GM23338 (cell line): ENCODE results near the gene AFF1. TPM values are rescaled to one million over a fixed set of nuclear protein-coding genes. Genes with fewer than 3 reads are reported as not detected.

ENCODE experiments used
- ATAC-seq: fragments of 200-7000 bp; cut with Tn5 transposase; 3 replicates; pipeline ENCODE4 v1.9.1; 2020
- DNase-seq: peaks from one replicate; pipeline ENCODE4 v3.0.0-alpha.2; 2015; ENCODE audit warnings: low spot score
- H2AFZ ChIP-seq: fragments of 200-600 bp; sonication (generic); 2 replicates; pipeline ENCODE4 v1.8.0; 2016; ENCODE audit warnings: antibody characterized with exemption, mild to moderate bottlenecking, moderate library complexity
- H3F3A ChIP-seq: fragments of 200-600 bp; sonication (generic); replicated peaks from 2 replicates; pipeline ENCODE4 v1.8.0; 2017; ENCODE audit warnings: antibody characterized with exemption, mixed run types, low read depth
- H3K27ac ChIP-seq: fragments of 200-600 bp; sonication (generic); 2 replicates; pipeline ENCODE4 v1.6.1; 2016; ENCODE audit warnings: low read depth
- H3K27me3 ChIP-seq: fragments of 200-600 bp; sonication (generic); 2 replicates; pipeline ENCODE4 v1.8.0; 2016; ENCODE audit warnings: mild to moderate bottlenecking, mixed run types, moderate library complexity; ENCODE audit not compliant: insufficient read depth
- H3K36me3 ChIP-seq: fragments of 200-600 bp; sonication (generic); 2 replicates; pipeline ENCODE4 v1.8.0; 2016; ENCODE audit warnings: mild to moderate bottlenecking; ENCODE audit not compliant: insufficient read depth
- H3K4me1 ChIP-seq: fragments of 200-600 bp; sonication (generic); 2 replicates; pipeline ENCODE4 v1.8.0; 2016; ENCODE audit warnings: mild to moderate bottlenecking, moderate library complexity; ENCODE audit not compliant: insufficient read depth
- H3K4me2 ChIP-seq: fragments of 200-600 bp; sonication (generic); 2 replicates; pipeline ENCODE4 v1.7.1; 2017; ENCODE audit warnings: mixed run types
- H3K4me3 ChIP-seq: fragments of 200-600 bp; sonication (generic); 2 replicates; pipeline ENCODE4 v1.6.1; 2016; ENCODE audit warnings: mixed run types
- H3K79me2 ChIP-seq: fragments of 200-600 bp; sonication (generic); replicated peaks from 2 replicates; pipeline ENCODE4 v1.8.0; 2017; ENCODE audit warnings: mild to moderate bottlenecking; ENCODE audit not compliant: insufficient read depth
- H3K9me2 ChIP-seq: fragments of 200-600 bp; sonication (generic); 2 replicates; pipeline ENCODE4 v1.8.0; 2017; ENCODE audit not compliant: insufficient read depth
- H4K20me1 ChIP-seq: fragments of 200-600 bp; sonication (generic); replicated peaks from 2 replicates; pipeline ENCODE4 v1.8.0; 2017; ENCODE audit warnings: mild to moderate bottlenecking; ENCODE audit not compliant: insufficient read depth
- H3K27ac Mint-ChIP-seq: 2 replicates; pipeline ENCODE4 v1.8.0; 2020; ENCODE audit warnings: inconsistent platforms, mild to moderate bottlenecking, moderate library complexity, mixed read lengths
- H3K27me3 Mint-ChIP-seq: 3 replicates; pipeline ENCODE4 v1.8.0; 2022; ENCODE audit warnings: low read depth, mild to moderate bottlenecking, moderate library complexity, mixed read lengths, inconsistent platforms; ENCODE audit not compliant: insufficient read depth, poor library complexity
- H3K36me3 Mint-ChIP-seq: 3 replicates; pipeline ENCODE4 v1.8.0; 2021; ENCODE audit warnings: low read depth, mild to moderate bottlenecking, inconsistent platforms, moderate library complexity, mixed read lengths
- H3K4me1 Mint-ChIP-seq: 3 replicates; pipeline ENCODE4 v1.8.0; 2020; ENCODE audit warnings: mild to moderate bottlenecking, inconsistent platforms, mixed read lengths
- H3K4me3 Mint-ChIP-seq: 3 replicates; pipeline ENCODE4 v1.8.0; 2021; ENCODE audit warnings: moderate library complexity, mild to moderate bottlenecking, inconsistent platforms, mixed read lengths
- H3K9me3 Mint-ChIP-seq: 3 replicates; pipeline ENCODE4 v1.8.0; 2020; ENCODE audit warnings: moderate library complexity, mild to moderate bottlenecking, inconsistent platforms, mixed read lengths
- CTCF ChIP-seq, 2 experiments: fragments of 200-600 bp in 1 of 2; sonication (generic) in 1 of 2; conservative IDR thresholded peaks; 2 replicates each; pipeline versions ENCODE4 v1.5.1 to v1.6.1; 2016 to 2017; ENCODE audit warnings: antibody characterized with exemption in 2 of 2, low read depth in 2 of 2, mild to moderate bottlenecking in 2 of 2, moderate library complexity in 1 of 2
- ETS1 ChIP-seq: IDR thresholded peaks from 2 replicates; pipeline ENCODE4 v1.6.1; 2016; ENCODE audit warnings: antibody characterized with exemption
- EZH2 ChIP-seq: fragments of 200-600 bp; sonication (generic); IDR thresholded peaks from one replicate; pipeline ENCODE4 v1.8.0; 2017; ENCODE audit warnings: antibody characterized with exemption, mild to moderate bottlenecking, low read depth; ENCODE audit not compliant: unreplicated experiment
- JUNB ChIP-seq: IDR thresholded peaks from one replicate; pipeline ENCODE4 v1.6.1; 2016; ENCODE audit warnings: antibody characterized with exemption; ENCODE audit not compliant: unreplicated experiment
- ZNF331 ChIP-seq: fragments of 250-450 bp; sonication (Bioruptor Pico); IDR thresholded peaks from 2 replicates; pipeline ENCODE4 v1.5.0; 2020; ENCODE audit warnings: low read depth, mild to moderate bottlenecking, moderate library complexity
- ZNF462 ChIP-seq: fragments of 250-450 bp; sonication (Bioruptor Pico); IDR thresholded peaks from 2 replicates; pipeline ENCODE4 v1.5.0; 2020; ENCODE audit warnings: mild to moderate bottlenecking, moderate library complexity
- polyA plus RNA-seq: library from polyadenylated mRNA; unstranded; fragments of >200 nt; fragmentation: Nextera tagmentation; extraction: Ambion mirVana; gene quantifications from 2 replicates; pipeline ENCODE4 v1.2.1, GENCODE V29; 2016
- total RNA-seq: library from RNA; depleted of rRNA; stranded (reverse); fragments of >200 nt; shearing (Covaris generic); gene quantifications from 2 replicates; pipeline ENCODE4 v1.2.3, GENCODE V29; 2014

Gene AFF1
- total and polyA plus RNA-seq, 2 experiments from 2014 or later: 42.6 to 67.2 TPM

GRCh38 chr4:87058356-87059073 lies 123.7 kb downstream of the AFF1 start:
- Histone ChIP-seq H3K4me3 (no peak overlapping the region), H3K4me2 (no peak overlapping the region; the same call in 1 of the 2 replicates), H4K20me1 (peaks cover 15% of the 10 kb centered on the region; the same call in 1 of the 2 replicates), H3K36me3 (no peaks in the 10 kb centered on the region), H3K4me1 (peaks cover 42% of the 10 kb centered on the region), H3K27ac (peak overlapping the region; percentile 9; the same call in 1 of the 2 replicates), H3K9me2 (no peaks in the 10 kb centered on the region), H3K79me2 (peaks cover 80% of the 10 kb centered on the region), H3K27me3 (no peaks in the 10 kb centered on the region), H2AFZ (no peak overlapping the region), H3F3A (no peaks in the 10 kb centered on the region)
- H3K27ac Mint-ChIP-seq: peak overlapping the region; percentile 23; the same call in 1 of the 2 replicates
- DNase-seq (peak; percentile 47), ATAC-seq (peak; percentile 78)
- H3K9me3 Mint-ChIP-seq: no peaks in the 10 kb centered on the region
- peaks cover 56% of the 10 kb centered on the region for H3K4me1 Mint-ChIP-seq
- TF ChIP-seq CTCF (conservative IDR thresholded peaks at IDR 0.05; ENCODE audit: low read depth in 2 of 2) (peak in 1 of 2 experiments; percentile 35; a peak in 2 of 4 replicates), ZNF331 (no peak)
- H3K27me3 Mint-ChIP-seq: peaks cover 1% of the 10 kb centered on the region
- no peak overlapping the region; the same call in 2 of the 3 replicates for H3K4me3 Mint-ChIP-seq
- no peaks in the 10 kb centered on the region; the same call in 2 of the 3 replicates for H3K36me3 Mint-ChIP-seq

- no peaks in the 10 kb centered on the region for H3K27me3 ChIP-seq
- peaks cover 19% of the 10 kb centered on the region for H3K4me1 ChIP-seq
- no peaks in the 10 kb centered on the region for H3F3A ChIP-seq
- Mint-ChIP-seq H3K27ac (0 out of 2 replicates have a peak overlapping the region, but pooled peaks have one; percentile 4), H3K4me3 (no peak overlapping the region), H3K36me3 (no peaks in the 10 kb centered on the region; the same call in 1 of the 3 replicates), H3K27me3 (peaks cover 8% of the 10 kb centered on the region), H3K9me3 (no peaks in the 10 kb centered on the region), H3K4me1 (peaks cover 34% of the 10 kb centered on the region)
- TF ChIP-seq ZNF331: no peak
- no peak for TF ChIP-seq CTCF (conservative IDR thresholded peaks at IDR 0.05; ENCODE audit: low read depth in 2 of 2)
- TF ChIP-seq JUNB: no peak
- TF ChIP-seq ZNF462: no peak
- TF ChIP-seq ETS1: no peak
- no peak for TF ChIP-seq EZH2
- peaks cover 75% of the 10 kb centered on the region for H3K79me2 ChIP-seq
- H3K27ac ChIP-seq: no peak overlapping the region
- DNase-seq (no peak), ATAC-seq (no peak)
- no peaks in the 10 kb centered on the region for H3K36me3 ChIP-seq
- H4K20me1 ChIP-seq: peaks cover 18% of the 10 kb centered on the region; the same call in 1 of the 2 replicates
- no peak overlapping the region for H3K4me2 ChIP-seq
- no peaks in the 10 kb centered on the region for H3K9me2 ChIP-seq
- H3K4me3 ChIP-seq: no peak overlapping the region
- H2AFZ ChIP-seq: no peak overlapping the region
Observed at GRCh38 chr4:87060957-87061356, 126.1 kb downstream of the AFF1 start.
